Measurements from ENCODE around the gene SHISA4. TPM values are rescaled to one million over a fixed set of nuclear protein-coding genes. Genes with fewer than 3 reads are reported as not detected.
A peak's percentile ranks its signal among the peaks of the same experiment; 100 is the strongest.
"Not testable (repeated sequence)": the region's sequence is repeated elsewhere in the genome, so short reads cannot be mapped to it uniquely, and the experiment has no call there.

The SHISA4 gene
- total and polyA plus RNA-seq, 4 experiments from 2014 or later = 0.58 to 0.94 (median 0.59) TPM; not detected in 1

GRCh38 chr1:201845331-201846083 is 43.2 kb upstream of the SHISA4 start:
- Histone ChIP-seq H3K9me3 (ENCODE audit: control insufficient read depth in 1 of 2, low read length in 2 of 2) (no peaks in the 10 kb centered on the region), H3K27me3 (ENCODE audit: insufficient read depth, low read length) (no peaks in the 10 kb centered on the region), H3K4me1 (ENCODE audit: insufficient read depth, low read length) (peaks cover 10% of the 10 kb centered on the region), H3K4me3 (ENCODE audit: low read length in 2 of 2) (no peak overlapping the region), H3K27ac (ENCODE audit: low read depth, low read length) (no peak overlapping the region), H3K36me3 (ENCODE audit: insufficient read depth, low read length) (peaks cover 17% of the 10 kb centered on the region)
- H3K27me3 Mint-ChIP-seq = no peaks in the 10 kb centered on the region
- intact Hi-C loops (cut with micrococcal nuclease) = no loop called here
- H3K4me1 Mint-ChIP-seq = peaks cover 16 to 27% (median 20%) of the 10 kb centered on the region in 4 donors
- POLR2A ChIA-PET (ENCODE audit: partially characterized antibody) = interaction anchor here (0.7 to 1.0 kb wide), 2 partner anchors 9 to 16 kb away, joined by 3 to 4 read pairs; partner anchors contain the start of gene IPO9
- peaks cover 20 to 29% of the 10 kb centered on the region in 2 donors for H3K36me3 Mint-ChIP-seq
- H3K27ac Mint-ChIP-seq = peak overlapping the region in 1 of 7 donors; percentile 37
- CTCF ChIA-PET (ENCODE audit: partially characterized antibody) = interaction anchor here (0.5 to 0.6 kb wide), 2 partner anchors 17 to 413 kb away, joined by 3 read pairs; no protein-coding TSS in a partner anchor
- no peak overlapping the region for H3K4me3 Mint-ChIP-seq
- no peak for DNase-seq
- no peaks in the 10 kb centered on the region for H3K9me3 Mint-ChIP-seq

- Mint-ChIP-seq H3K36me3 (peaks cover 17 to 38% of the 10 kb centered on the region in 2 donors), H3K27ac (peak overlapping the region in 2 of 7 donors; percentile 8 to 46)
- CTCF ChIA-PET (ENCODE audit: partially characterized antibody) = interaction anchor here (1.2 to 1.6 kb wide), 2 partner anchors 10 to 48 kb away, joined by 4 to 5 read pairs; no protein-coding TSS in a partner anchor
Observed at GRCh38 chr1:201847150-201847549, 41.5 kb upstream of the SHISA4 start.

GRCh38 chr1:201848230-201848629 is 40.5 kb upstream of the SHISA4 start:
- ChIA-PET CTCF (ENCODE audit: partially characterized antibody) (interaction anchor here (1.2 kb wide), 1 partner anchor 47 kb away, joined by 4 read pairs; no protein-coding TSS in a partner anchor), POLR2A (ENCODE audit: partially characterized antibody) (interaction anchor here (1.0 kb wide), 1 partner anchor 18 kb away, joined by 3 read pairs; no protein-coding TSS in a partner anchor)
- no peak overlapping the region for H3K4me3 ChIP-seq (ENCODE audit: low read length in 2 of 2)
- no peaks in the 10 kb centered on the region for H3K27me3 ChIP-seq (ENCODE audit: insufficient read depth, low read length)
- H3K27me3 Mint-ChIP-seq = no peaks in the 10 kb centered on the region
- intact Hi-C loops (cut with micrococcal nuclease) = no loop called here
- DNase-seq = no peak
- peaks cover under 1 to 10% (median 6%) of the 10 kb centered on the region in 4 donors for H3K4me1 Mint-ChIP-seq
- H3K4me1 ChIP-seq (ENCODE audit: insufficient read depth, low read length) = peaks cover 7% of the 10 kb centered on the region
- H3K36me3 ChIP-seq (ENCODE audit: insufficient read depth, low read length) = peaks cover 38% of the 10 kb centered on the region
- H3K27ac ChIP-seq (ENCODE audit: low read depth, low read length) = no peak overlapping the region
- H3K9me3 ChIP-seq (ENCODE audit: control insufficient read depth in 1 of 2, low read length in 2 of 2) = no peaks in the 10 kb centered on the region
- H3K4me3 Mint-ChIP-seq = no peak overlapping the region
- peaks cover 22 to 47% of the 10 kb centered on the region in 2 donors for H3K36me3 Mint-ChIP-seq
- H3K27ac Mint-ChIP-seq = peak overlapping the region in 1 of 7 donors; percentile 18
- no peaks in the 10 kb centered on the region for H3K9me3 Mint-ChIP-seq

More at GRCh38 chr1:201847150-201847549, 41.5 kb upstream of the SHISA4 start:
- Histone ChIP-seq H3K9me3 (ENCODE audit: control insufficient read depth in 1 of 2, low read length in 2 of 2) (no peaks in the 10 kb centered on the region), H3K4me3 (ENCODE audit: low read length in 2 of 2) (no peak overlapping the region), H3K27ac (ENCODE audit: low read depth, low read length) (no peak overlapping the region), H3K36me3 (ENCODE audit: insufficient read depth, low read length) (peaks cover 27% of the 10 kb centered on the region), H3K27me3 (ENCODE audit: insufficient read depth, low read length) (no peaks in the 10 kb centered on the region), H3K4me1 (ENCODE audit: insufficient read depth, low read length) (peaks cover 7% of the 10 kb centered on the region)
- Mint-ChIP-seq H3K4me3 (no peak overlapping the region), H3K4me1 (peaks cover 10 to 17% (median 13%) of the 10 kb centered on the region in 4 donors), H3K27me3 (no peaks in the 10 kb centered on the region), H3K9me3 (no peaks in the 10 kb centered on the region)
- POLR2A ChIA-PET (ENCODE audit: partially characterized antibody) = no interaction called here
- intact Hi-C loops (cut with micrococcal nuclease) = no loop called here
- no peak for DNase-seq

GRCh38 chr1:201849372-201850052 is 39.2 kb upstream of the SHISA4 start:
- Histone ChIP-seq H3K36me3 (ENCODE audit: insufficient read depth, low read length) (peaks cover 45% of the 10 kb centered on the region), H3K9me3 (ENCODE audit: control insufficient read depth in 1 of 2, low read length in 2 of 2) (no peaks in the 10 kb centered on the region), H3K4me3 (ENCODE audit: low read length in 2 of 2) (no peak overlapping the region), H3K27ac (ENCODE audit: low read depth, low read length) (no peak overlapping the region), H3K4me1 (ENCODE audit: insufficient read depth, low read length) (peaks cover 7% of the 10 kb centered on the region), H3K27me3 (ENCODE audit: insufficient read depth, low read length) (no peaks in the 10 kb centered on the region)
- ChIA-PET POLR2A (ENCODE audit: partially characterized antibody) (no interaction called here), CTCF (ENCODE audit: partially characterized antibody) (interaction anchor here (0.8 kb wide), 1 partner anchor 47 kb away, joined by 3 read pairs; no protein-coding TSS in a partner anchor)
- no peak for DNase-seq
- Mint-ChIP-seq H3K4me3 (no peak overlapping the region), H3K4me1 (peaks cover 0 to 6% (median 6%) of the 10 kb centered on the region in 4 donors), H3K27ac (no peak overlapping the region), H3K36me3 (peaks cover 28 to 55% of the 10 kb centered on the region in 2 donors), H3K27me3 (no peaks in the 10 kb centered on the region), H3K9me3 (no peaks in the 10 kb centered on the region)
- intact Hi-C loops (cut with micrococcal nuclease) = no loop called here

GRCh38 chr1:201850053-201850397 is 38.7 kb upstream of the SHISA4 start:
- H3K9me3 ChIP-seq (ENCODE audit: control insufficient read depth in 1 of 2, low read length in 2 of 2) = no peaks in the 10 kb centered on the region
- no peak overlapping the region for H3K27ac ChIP-seq (ENCODE audit: low read depth, low read length)
- peaks cover 50% of the 10 kb centered on the region for H3K36me3 ChIP-seq (ENCODE audit: insufficient read depth, low read length)
- DNase-seq = no peak
- Mint-ChIP-seq H3K27me3 (no peaks in the 10 kb centered on the region), H3K4me1 (peaks cover 0 to 6% (median 6%) of the 10 kb centered on the region in 4 donors), H3K9me3 (no peaks in the 10 kb centered on the region), H3K4me3 (no peak overlapping the region), H3K27ac (no peak overlapping the region), H3K36me3 (peaks cover 33 to 60% of the 10 kb centered on the region in 2 donors)
- CTCF ChIA-PET (ENCODE audit: partially characterized antibody) = interaction anchor here (1.2 to 1.4 kb wide), 2 partner anchors 21 to 46 kb away, joined by 3 to 4 read pairs; partner anchors contain the start of gene IPO9
- H3K27me3 ChIP-seq (ENCODE audit: insufficient read depth, low read length) = no peaks in the 10 kb centered on the region
- POLR2A ChIA-PET (ENCODE audit: partially characterized antibody) = no interaction called here
- intact Hi-C loops (cut with micrococcal nuclease) = no loop called here
- H3K4me3 ChIP-seq (ENCODE audit: low read length in 2 of 2) = no peak overlapping the region
- peaks cover 7% of the 10 kb centered on the region for H3K4me1 ChIP-seq (ENCODE audit: insufficient read depth, low read length)

GRCh38 chr1:201851949-201852348 is 36.7 kb upstream of the SHISA4 start:
- Histone ChIP-seq H3K4me1 (ENCODE audit: insufficient read depth, low read length) (no peaks in the 10 kb centered on the region), H3K9me3 (ENCODE audit: control insufficient read depth in 1 of 2, low read length in 2 of 2) (no peaks in the 10 kb centered on the region), H3K36me3 (ENCODE audit: insufficient read depth, low read length) (peaks cover 68% of the 10 kb centered on the region), H3K27me3 (ENCODE audit: insufficient read depth, low read length) (no peaks in the 10 kb centered on the region), H3K4me3 (ENCODE audit: low read length in 2 of 2) (no peak overlapping the region), H3K27ac (ENCODE audit: low read depth, low read length) (no peak overlapping the region)
- no peak overlapping the region for H3K27ac Mint-ChIP-seq
- ChIA-PET POLR2A (ENCODE audit: partially characterized antibody) (no interaction called here), CTCF (ENCODE audit: partially characterized antibody) (no interaction called here)
- H3K4me3 Mint-ChIP-seq = no peak overlapping the region
- DNase-seq = no peak
- peaks cover 50 to 79% of the 10 kb centered on the region in 2 donors for H3K36me3 Mint-ChIP-seq
- H3K27me3 Mint-ChIP-seq = no peaks in the 10 kb centered on the region
- intact Hi-C loops (cut with micrococcal nuclease) = no loop called here
- no peaks in the 10 kb centered on the region for H3K9me3 Mint-ChIP-seq
- peaks cover 0 to 2% (median 0%) of the 10 kb centered on the region in 4 donors for H3K4me1 Mint-ChIP-seq

GRCh38 chr1:201856722-201857121 is 32.0 kb upstream of the SHISA4 start:
- H3K27me3 Mint-ChIP-seq; intact Hi-C loops (cut with micrococcal nuclease); H3K9me3 ChIP-seq (ENCODE audit: control insufficient read depth in 1 of 2, low read length in 2 of 2); H3K4me3 Mint-ChIP-seq; CTCF ChIA-PET (ENCODE audit: partially characterized antibody); POLR2A ChIA-PET (ENCODE audit: partially characterized antibody); H3K4me3 ChIP-seq (ENCODE audit: low read length in 2 of 2); H3K4me1 ChIP-seq (ENCODE audit: insufficient read depth, low read length); H3K9me3 Mint-ChIP-seq; H3K4me1 Mint-ChIP-seq; DNase-seq; H3K27me3 ChIP-seq (ENCODE audit: insufficient read depth, low read length); H3K27ac ChIP-seq (ENCODE audit: low read depth, low read length): not testable (repeated sequence)
- H3K36me3 Mint-ChIP-seq = peaks cover 71 to 80% of the 10 kb centered on the region in 2 donors
- H3K36me3 ChIP-seq (ENCODE audit: insufficient read depth, low read length) = peaks cover 67% of the 10 kb centered on the region
- H3K27ac Mint-ChIP-seq = peak overlapping the region in 1 of 7 donors; percentile 57

Measured in CD4-positive, alpha-beta memory T cell (primary cell).